Panc1 (cell line): ENCODE data around the gene ROGDI. TPM values are rescaled to one million over a fixed set of nuclear protein-coding genes. Genes with fewer than 3 reads are reported as not detected.

Experiments used
- ATAC-seq: fragments of 200-7000 bp; cut with Tn5 transposase; 2 replicates; pipeline ENCODE4 v1.9.1; 2020; ENCODE audit warnings: mild to moderate bottlenecking, moderate library complexity
- BruUV-seq: library from RNA; stranded (reverse); fragments of 400-500 nt; replicated peaks from 2 replicates; lab custom pipeline; 2021; lab: Mats Ljungman, UMichigan
- CTCF ChIA-PET: fragments of 300-600 bp; sonication (Branson Sonifier 250); formaldehyde crosslinking; loops from one replicate; lab custom pipeline; 2022; ENCODE audit warnings: antibody characterized with exemption; lab: Charles Lee
- POLR2A ChIA-PET: fragments of 300-600 bp; sonication (Branson Sonifier 250); formaldehyde crosslinking; loops from one replicate; lab custom pipeline; 2022; ENCODE audit warnings: antibody characterized with exemption; lab: Charles Lee
- DNase-seq: peaks from one replicate; pipeline ENCODE4 v3.0.0-alpha.2; 2010; ENCODE audit warnings: low read depth, low spot score
- H3K27ac ChIP-seq: 2 replicates; pipeline ENCODE4 v1.5.1; 2011; ENCODE audit warnings: mild to moderate bottlenecking, low read length, inconsistent platforms
- H3K27me3 ChIP-seq: fragments of 200-500 bp; sonication (Bioruptor generic); 2 replicates; pipeline ENCODE4 v1.6.0; 2014; ENCODE audit warnings: low read length, inconsistent platforms; ENCODE audit not compliant: control insufficient read depth, insufficient read depth
- H3K36me3 ChIP-seq: fragments of 200-500 bp; sonication (Bioruptor generic); 2 replicates; pipeline ENCODE4 v1.5.1; 2014; ENCODE audit warnings: inconsistent platforms, mild to moderate bottlenecking, low read length, moderate library complexity; ENCODE audit not compliant: control insufficient read depth, insufficient read depth
- H3K4me1 ChIP-seq: 2 replicates; pipeline ENCODE4 v1.5.1; 2011; ENCODE audit warnings: inconsistent platforms, mild to moderate bottlenecking, low read length, moderate library complexity; ENCODE audit not compliant: control insufficient read depth, insufficient read depth
- H3K4me3 ChIP-seq, 2 experiments: 2 replicates each; pipeline ENCODE4 v1.5.1; 2011 to 2012; ENCODE audit warnings: low read depth in 2 of 2, low read length in 2 of 2, mild to moderate bottlenecking in 2 of 2, inconsistent platforms in 1 of 2, moderate library complexity in 1 of 2
- H3K9me3 ChIP-seq: fragments of 200-500 bp; sonication (Bioruptor generic); 2 replicates; pipeline ENCODE4 v1.5.1; 2014; ENCODE audit warnings: low read depth, mild to moderate bottlenecking, inconsistent platforms, low read length, moderate library complexity; ENCODE audit not compliant: control insufficient read depth, insufficient read depth
- POLR2AphosphoS5 ChIP-seq: IDR thresholded peaks from 2 replicates; pipeline ENCODE4 v1.6.1; 2012; ENCODE audit warnings: mild to moderate bottlenecking, low read depth, low read length, moderate library complexity
- REST ChIP-seq, 2 experiments: IDR thresholded peaks; 2 replicates each; pipeline ENCODE4 v1.6.1; 2011 to 2012; ENCODE audit warnings: low read depth in 2 of 2, control low read depth in 1 of 2, low read length in 1 of 2, mild to moderate bottlenecking in 1 of 2, moderate library complexity in 1 of 2; ENCODE audit not compliant: insufficient read depth in 1 of 2
- SIN3A ChIP-seq: IDR thresholded peaks from 2 replicates; pipeline ENCODE4 v1.6.1; 2012; ENCODE audit warnings: low read depth, mild to moderate bottlenecking, low read length, moderate library complexity, borderline replicate concordance; ENCODE audit not compliant: insufficient read depth
- TCF7L2 ChIP-seq: IDR thresholded peaks from 2 replicates; pipeline ENCODE4 v1.6.1; 2011; ENCODE audit warnings: mild to moderate bottlenecking, low read depth, low read length, inconsistent platforms
- in situ Hi-C: cut with HindIII; loops from 2 replicates; pipeline ENCODE4 v1.10.0; 2016; ENCODE audit warnings: low sequenced_read_pairs, low pct_unique_long_range_greater_than_20kb
- intact Hi-C: fragments of 100-400 bp; cut with micrococcal nuclease; formaldehyde crosslinking; loops from one replicate; pipeline ENCODE4 v1.10.0; 2022; ENCODE audit not compliant: unreplicated experiment
- total RNA-seq: library from RNA; stranded (reverse); gene quantifications from one replicate; pipeline ENCODE4 v1.2.1, GENCODE V29; 2021; ENCODE audit not compliant: unreplicated experiment
- TF ChIP-seq, protein P1 (sequence below): fragments of 450-650 bp; IDR thresholded peaks from 2 replicates; pipeline ENCODE4 v1.5.1; 2017; ENCODE audit warnings: mild to moderate bottlenecking

Gene ROGDI
- total RNA-seq, 1 experiment from 2014 or later: 31.9 TPM

GRCh38 chr16:4831616-4832015, 29.2 kb upstream of the ROGDI start:
- no peak for ATAC-seq
- CTCF ChIA-PET: no interaction called here
- no peak for DNase-seq

GRCh38 chr16:4830408-4830807, 28.0 kb upstream of the ROGDI start:
- TF ChIP-seq, protein P1, sequence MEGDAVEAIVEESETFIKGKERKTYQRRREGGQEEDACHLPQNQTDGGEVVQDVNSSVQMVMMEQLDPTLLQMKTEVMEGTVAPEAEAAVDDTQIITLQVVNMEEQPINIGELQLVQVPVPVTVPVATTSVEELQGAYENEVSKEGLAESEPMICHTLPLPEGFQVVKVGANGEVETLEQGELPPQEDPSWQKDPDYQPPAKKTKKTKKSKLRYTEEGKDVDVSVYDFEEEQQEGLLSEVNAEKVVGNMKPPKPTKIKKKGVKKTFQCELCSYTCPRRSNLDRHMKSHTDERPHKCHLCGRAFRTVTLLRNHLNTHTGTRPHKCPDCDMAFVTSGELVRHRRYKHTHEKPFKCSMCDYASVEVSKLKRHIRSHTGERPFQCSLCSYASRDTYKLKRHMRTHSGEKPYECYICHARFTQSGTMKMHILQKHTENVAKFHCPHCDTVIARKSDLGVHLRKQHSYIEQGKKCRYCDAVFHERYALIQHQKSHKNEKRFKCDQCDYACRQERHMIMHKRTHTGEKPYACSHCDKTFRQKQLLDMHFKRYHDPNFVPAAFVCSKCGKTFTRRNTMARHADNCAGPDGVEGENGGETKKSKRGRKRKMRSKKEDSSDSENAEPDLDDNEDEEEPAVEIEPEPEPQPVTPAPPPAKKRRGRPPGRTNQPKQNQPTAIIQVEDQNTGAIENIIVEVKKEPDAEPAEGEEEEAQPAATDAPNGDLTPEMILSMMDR: no peak
- no peak for TF ChIP-seq TCF7L2
- no peak for TF ChIP-seq SIN3A
- TF ChIP-seq POLR2AphosphoS5: no peak
- TF ChIP-seq REST (IDR thresholded peaks at IDR 0.05; ENCODE audit: insufficient read depth in 1 of 2, low read depth in 2 of 2, low read length in 1 of 2): no peak

More at GRCh38 chr16:4831616-4832015, 29.2 kb upstream of the ROGDI start:
- Histone ChIP-seq H3K9me3 (no peaks in the 10 kb centered on the region), H3K27ac (no peak overlapping the region), H3K4me3 (no peak overlapping the region), H3K36me3 (peaks cover 32% of the 10 kb centered on the region), H3K4me1 (no peaks in the 10 kb centered on the region), H3K27me3 (no peaks in the 10 kb centered on the region)
- intact Hi-C loops (no loop called here), in situ Hi-C loops (no loop called here)
- TF ChIP-seq SIN3A (no peak), REST (IDR thresholded peaks at IDR 0.05; ENCODE audit: insufficient read depth in 1 of 2, low read depth in 2 of 2, low read length in 1 of 2) (no peak), TCF7L2 (no peak), POLR2AphosphoS5 (no peak)
- TF ChIP-seq, protein P1: no peak
- POLR2A ChIA-PET: no interaction called here
- no TSS peak for BruUV-seq

More at GRCh38 chr16:4830408-4830807, 28.0 kb upstream of the ROGDI start:
- DNase-seq: no peak
- no peak for ATAC-seq
- BruUV-seq: no TSS peak
- Histone ChIP-seq H3K27me3 (no peaks in the 10 kb centered on the region), H3K4me1 (no peaks in the 10 kb centered on the region), H3K36me3 (peaks cover 25% of the 10 kb centered on the region), H3K27ac (no peak overlapping the region), H3K9me3 (no peaks in the 10 kb centered on the region), H3K4me3 (no peak overlapping the region)
- ChIA-PET POLR2A (no interaction called here), CTCF (no interaction called here)
- in situ Hi-C loops (no loop called here), intact Hi-C loops (no loop called here)
